GM23338 (cell line): ENCODE results near the gene ACCS.

ENCODE experiments used
- CREB1 ChIP-seq: fragments of 250-450 bp; sonication (Bioruptor Pico); IDR thresholded peaks from 2 replicates; pipeline ENCODE4 v1.5.0; 2020; ENCODE audit warnings: low read depth, mild to moderate bottlenecking, moderate library complexity
- EZH2 ChIP-seq: fragments of 200-600 bp; sonication (generic); IDR thresholded peaks from one replicate; pipeline ENCODE4 v1.8.0; 2017; ENCODE audit warnings: antibody characterized with exemption, mild to moderate bottlenecking, low read depth; ENCODE audit not compliant: unreplicated experiment
- POLR2AphosphoS5 ChIP-seq: IDR thresholded peaks from 2 replicates; pipeline ENCODE4 v1.6.1; 2016; ENCODE audit warnings: antibody characterized with exemption, low read depth
- TF ChIP-seq, protein P1 (sequence below), 2 experiments: fragments of 200-600 bp in 1 of 2; sonication (generic) in 1 of 2; conservative IDR thresholded peaks; 2 replicates each; pipeline versions ENCODE4 v1.5.1 to v1.6.1; 2016 to 2017; ENCODE audit warnings: antibody characterized with exemption in 2 of 2, low read depth in 2 of 2, mild to moderate bottlenecking in 2 of 2, moderate library complexity in 1 of 2
- TF ChIP-seq, protein P2 (sequence below): IDR thresholded peaks from one replicate; pipeline ENCODE4 v1.6.1; 2018; ENCODE audit warnings: antibody characterized with exemption; ENCODE audit not compliant: unreplicated experiment

DNA sequence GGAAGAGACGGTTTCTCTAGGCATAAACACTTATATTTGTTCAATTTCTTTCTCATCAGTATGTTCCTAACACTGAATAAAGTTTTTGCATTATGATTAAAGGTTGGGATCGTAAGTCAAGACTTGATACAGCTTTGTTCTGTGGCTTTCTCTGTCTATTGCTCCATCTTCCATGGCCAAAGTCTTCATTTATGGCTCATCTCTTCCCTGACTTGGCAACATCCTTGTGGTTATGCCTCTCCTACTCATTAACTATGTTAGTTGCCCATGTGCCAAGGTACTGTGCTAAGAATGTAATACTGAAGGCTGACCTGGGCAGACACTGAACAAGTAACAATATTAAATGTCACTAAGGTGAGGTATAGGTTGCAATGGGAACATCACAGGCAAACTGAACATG is 19.9 kb upstream of the ACCS start:
- TF ChIP-seq POLR2AphosphoS5 (no peak), EZH2 (no peak), CREB1 (CRISPR knock-in tag) (no peak)
- TF ChIP-seq, protein P1, sequence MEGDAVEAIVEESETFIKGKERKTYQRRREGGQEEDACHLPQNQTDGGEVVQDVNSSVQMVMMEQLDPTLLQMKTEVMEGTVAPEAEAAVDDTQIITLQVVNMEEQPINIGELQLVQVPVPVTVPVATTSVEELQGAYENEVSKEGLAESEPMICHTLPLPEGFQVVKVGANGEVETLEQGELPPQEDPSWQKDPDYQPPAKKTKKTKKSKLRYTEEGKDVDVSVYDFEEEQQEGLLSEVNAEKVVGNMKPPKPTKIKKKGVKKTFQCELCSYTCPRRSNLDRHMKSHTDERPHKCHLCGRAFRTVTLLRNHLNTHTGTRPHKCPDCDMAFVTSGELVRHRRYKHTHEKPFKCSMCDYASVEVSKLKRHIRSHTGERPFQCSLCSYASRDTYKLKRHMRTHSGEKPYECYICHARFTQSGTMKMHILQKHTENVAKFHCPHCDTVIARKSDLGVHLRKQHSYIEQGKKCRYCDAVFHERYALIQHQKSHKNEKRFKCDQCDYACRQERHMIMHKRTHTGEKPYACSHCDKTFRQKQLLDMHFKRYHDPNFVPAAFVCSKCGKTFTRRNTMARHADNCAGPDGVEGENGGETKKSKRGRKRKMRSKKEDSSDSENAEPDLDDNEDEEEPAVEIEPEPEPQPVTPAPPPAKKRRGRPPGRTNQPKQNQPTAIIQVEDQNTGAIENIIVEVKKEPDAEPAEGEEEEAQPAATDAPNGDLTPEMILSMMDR (conservative IDR thresholded peaks at IDR 0.05; ENCODE audit: low read depth in 2 of 2), result no peak
- TF ChIP-seq, protein P2, sequence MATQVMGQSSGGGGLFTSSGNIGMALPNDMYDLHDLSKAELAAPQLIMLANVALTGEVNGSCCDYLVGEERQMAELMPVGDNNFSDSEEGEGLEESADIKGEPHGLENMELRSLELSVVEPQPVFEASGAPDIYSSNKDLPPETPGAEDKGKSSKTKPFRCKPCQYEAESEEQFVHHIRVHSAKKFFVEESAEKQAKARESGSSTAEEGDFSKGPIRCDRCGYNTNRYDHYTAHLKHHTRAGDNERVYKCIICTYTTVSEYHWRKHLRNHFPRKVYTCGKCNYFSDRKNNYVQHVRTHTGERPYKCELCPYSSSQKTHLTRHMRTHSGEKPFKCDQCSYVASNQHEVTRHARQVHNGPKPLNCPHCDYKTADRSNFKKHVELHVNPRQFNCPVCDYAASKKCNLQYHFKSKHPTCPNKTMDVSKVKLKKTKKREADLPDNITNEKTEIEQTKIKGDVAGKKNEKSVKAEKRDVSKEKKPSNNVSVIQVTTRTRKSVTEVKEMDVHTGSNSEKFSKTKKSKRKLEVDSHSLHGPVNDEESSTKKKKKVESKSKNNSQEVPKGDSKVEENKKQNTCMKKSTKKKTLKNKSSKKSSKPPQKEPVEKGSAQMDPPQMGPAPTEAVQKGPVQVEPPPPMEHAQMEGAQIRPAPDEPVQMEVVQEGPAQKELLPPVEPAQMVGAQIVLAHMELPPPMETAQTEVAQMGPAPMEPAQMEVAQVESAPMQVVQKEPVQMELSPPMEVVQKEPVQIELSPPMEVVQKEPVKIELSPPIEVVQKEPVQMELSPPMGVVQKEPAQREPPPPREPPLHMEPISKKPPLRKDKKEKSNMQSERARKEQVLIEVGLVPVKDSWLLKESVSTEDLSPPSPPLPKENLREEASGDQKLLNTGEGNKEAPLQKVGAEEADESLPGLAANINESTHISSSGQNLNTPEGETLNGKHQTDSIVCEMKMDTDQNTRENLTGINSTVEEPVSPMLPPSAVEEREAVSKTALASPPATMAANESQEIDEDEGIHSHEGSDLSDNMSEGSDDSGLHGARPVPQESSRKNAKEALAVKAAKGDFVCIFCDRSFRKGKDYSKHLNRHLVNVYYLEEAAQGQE, result no peak
